ENCODE results near the gene NYAP2. TPM values are rescaled to one million over a fixed set of nuclear protein-coding genes. Genes with fewer than 3 reads are reported as not detected.

Gene NYAP2
- total RNA-seq, 1 donor from 2014 or later: not detected

DNA sequence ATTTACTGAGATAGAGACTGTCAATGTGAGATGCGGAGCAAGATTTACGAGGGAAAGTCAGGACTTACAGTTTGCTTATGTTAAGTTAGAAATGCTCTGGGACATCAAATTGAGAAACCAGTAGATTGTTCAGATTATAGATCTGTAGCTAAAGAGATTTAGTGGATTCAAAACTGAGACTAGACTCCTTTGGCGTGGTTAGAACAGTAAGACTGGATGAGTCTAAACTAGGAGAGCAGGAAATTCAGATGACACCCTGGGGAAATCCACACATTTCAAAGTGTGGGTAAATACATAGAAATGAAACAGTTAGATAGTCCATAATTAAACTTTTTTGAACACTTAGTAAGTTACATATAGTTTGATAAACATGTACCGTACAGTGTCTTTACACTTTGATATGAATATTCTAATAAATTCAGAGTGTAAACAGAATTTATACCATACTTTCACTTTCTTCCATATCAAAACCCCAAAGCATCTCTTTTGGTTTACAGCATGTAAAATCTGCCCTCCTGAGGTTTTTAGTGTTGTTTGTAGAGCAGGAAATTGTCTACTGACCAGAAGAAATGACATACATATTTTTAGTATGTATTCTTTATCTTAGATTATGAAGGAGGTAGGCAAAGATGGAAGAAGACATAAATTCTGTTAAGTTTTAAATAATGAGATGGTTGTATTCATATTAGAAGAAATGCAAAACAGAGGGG is 231.5 kb downstream of the NYAP2 start:
- no peak for DNase-seq (ENCODE audit: low read depth)

DNA sequence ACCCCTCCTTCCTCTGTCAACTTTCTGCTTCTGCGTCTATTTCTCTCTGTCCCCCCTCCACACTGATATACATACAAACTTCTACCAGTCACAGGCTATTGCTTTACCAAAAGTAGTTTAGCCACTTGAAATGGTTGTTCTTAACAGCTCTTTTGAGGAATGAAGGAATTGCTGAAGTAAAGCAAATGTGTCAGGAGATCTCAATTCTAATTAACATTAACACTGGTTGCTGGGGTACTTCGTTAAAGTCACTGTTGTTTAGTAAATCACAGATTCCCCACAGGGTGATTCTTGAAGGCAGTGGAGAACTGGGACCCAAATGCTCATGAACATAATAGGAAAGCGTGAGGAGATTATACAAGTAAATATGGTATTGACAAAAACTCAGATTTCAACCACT is 232.8 kb downstream of the NYAP2 start:
- no peak for DNase-seq (ENCODE audit: low read depth)

DNA sequence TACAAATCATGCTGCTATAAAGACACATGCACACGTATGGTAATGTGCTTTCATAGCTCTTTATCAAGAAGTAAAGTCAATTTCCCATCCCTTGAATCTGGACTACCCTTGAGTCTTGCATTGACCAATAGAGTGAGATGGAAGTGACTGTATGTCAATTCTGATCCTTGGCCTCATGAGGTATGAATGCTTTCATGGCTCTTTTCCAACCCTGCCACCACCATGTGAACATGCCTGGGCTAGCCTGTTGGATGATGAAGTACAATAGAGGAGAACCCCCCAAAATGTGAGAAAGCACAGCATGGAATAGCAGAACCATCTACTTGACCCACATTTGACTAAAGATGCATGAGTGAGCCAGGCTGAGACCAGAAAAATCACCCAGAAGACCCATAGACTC is 237.0 kb downstream of the NYAP2 start:
- DNase-seq (ENCODE audit: low read depth): no peak

DNA sequence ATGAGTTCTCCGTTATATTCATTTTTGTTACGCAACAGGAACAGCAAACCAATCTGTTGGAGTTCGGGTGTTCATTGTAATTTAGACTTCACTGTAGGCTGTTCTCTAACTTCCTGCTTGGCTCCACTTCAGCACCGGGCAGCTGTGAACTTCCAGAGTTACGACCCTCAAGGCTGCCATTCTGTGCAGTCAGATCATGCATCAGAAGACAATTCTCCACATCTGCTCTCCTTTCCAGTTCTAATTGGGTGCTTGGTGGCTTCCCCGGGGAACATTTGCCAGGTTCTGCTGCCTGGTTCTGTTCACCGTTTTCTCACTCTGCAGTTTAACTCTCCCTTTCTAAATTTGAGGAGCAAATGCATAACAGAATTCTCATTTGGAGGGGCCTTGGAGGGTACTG is 237.7 kb downstream of the NYAP2 start:
- no peak for DNase-seq (ENCODE audit: low read depth)

DNA sequence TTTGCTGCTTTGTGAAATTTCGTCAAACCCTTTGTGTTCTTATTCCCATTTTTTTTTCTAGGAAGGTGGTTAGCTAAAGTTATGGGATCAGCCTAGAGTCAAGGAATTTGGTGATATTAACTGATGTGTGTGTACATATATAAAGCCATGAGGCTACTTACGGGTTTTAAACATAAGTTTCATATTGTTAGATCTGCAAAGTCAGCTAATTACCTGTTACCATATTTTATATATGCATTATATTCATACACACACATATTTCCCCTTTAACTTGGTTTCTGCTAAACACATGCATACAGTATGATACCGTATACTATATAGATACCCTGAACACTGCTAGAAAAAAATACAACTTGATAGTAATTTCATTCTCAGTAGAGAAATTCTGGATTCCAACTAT is 241.0 kb downstream of the NYAP2 start:
- no peak for DNase-seq (ENCODE audit: low read depth)

DNA sequence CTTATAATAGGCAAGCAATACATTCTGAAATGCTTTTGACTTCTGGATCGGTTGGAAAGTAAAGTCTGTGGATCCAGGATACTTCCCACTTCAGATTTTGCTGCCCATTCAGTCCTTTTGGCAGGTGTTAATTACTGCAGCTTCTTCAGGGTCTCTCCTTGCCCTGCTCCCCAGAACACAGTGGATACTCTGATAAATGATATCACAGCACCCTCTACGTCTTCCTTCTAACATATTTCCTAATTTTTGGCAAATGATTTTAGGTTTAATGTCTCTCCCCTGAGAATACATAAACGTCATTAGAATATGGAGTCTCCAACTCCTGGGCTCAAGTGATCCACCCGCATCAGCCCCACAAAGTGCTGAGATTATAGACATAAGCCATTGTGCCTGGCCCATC is 249.8 kb downstream of the NYAP2 start:
- DNase-seq (ENCODE audit: low read depth): no peak

DNA sequence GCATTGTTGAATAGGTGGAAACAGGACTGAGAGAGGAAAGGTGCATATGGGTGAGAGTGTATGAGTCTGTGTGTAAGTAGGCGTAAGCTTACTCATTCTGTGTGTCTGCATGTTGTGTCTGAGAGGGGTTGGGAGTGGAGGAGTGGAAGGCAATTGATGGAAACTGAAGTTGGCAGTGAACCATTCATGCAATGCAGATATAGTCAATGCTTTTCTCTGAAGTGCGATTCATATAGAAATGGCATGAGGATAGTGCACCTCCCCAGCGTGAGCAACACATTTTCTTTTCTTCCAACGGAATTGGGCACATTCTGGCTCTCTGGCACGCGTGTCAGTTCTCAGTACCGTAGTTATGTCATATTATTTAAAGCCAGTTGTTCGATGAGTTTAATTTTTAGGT is 250.5 kb downstream of the NYAP2 start:
- no peak for DNase-seq (ENCODE audit: low read depth)

DNA sequence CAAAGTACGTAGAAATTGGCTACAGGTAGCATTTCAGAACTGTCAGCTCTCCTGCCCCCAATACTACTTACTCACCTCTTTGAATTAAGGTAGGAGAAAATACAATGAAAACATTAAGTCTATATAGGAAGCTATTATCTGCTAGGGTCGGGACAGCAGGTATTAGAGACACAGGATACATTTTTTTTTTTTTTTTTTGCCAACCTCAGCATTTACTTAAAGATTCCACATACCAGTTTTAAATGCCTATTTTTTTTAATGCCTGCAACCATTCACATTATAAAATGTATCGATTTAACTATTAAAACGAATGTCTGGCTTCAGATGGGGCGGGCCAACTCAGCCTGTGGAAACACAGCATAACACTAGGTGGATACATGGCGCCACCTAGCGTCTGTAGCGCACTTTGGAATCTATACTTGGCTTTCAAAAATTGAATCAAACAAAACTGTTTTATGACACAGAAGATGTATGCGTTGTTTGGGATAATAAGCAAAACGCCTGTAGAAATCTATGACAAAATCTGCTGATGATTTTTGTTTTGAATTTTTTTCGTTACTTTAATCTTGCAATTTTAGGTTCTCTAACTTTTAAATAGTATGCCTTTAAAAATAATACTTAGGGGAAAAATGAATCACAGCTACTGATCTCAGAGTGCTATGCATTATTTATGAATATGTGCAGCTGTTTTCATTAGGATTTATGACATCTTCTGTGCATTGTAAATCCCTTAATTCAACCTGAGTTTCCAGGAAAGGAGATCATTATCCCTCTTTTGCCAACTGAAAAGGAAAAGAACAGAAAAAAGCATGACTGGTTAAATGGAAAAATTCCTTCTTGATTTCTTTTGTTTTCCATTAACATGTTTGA is 261.0 kb downstream of the NYAP2 start:
- peak; percentile 28 for DNase-seq (ENCODE audit: low read depth)

DNA sequence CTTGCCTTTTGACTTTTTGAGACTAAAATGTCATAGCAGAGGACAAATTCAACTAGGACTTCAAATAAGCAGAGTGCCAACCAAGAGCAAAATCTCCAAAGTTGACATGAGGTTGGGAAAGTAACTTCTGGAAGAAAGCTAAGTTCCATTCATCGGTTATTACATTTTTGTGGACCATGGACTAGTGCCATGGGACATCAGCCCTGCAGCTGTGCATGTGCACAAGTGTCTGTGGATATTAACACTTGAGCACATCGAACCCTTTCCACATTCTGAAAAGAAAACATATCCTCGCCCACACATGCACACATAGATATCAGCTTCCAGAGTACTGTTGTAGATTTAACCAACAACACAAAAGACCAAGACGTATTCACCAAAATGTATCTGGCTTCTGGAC is 262.6 kb downstream of the NYAP2 start:
- DNase-seq (ENCODE audit: low read depth): no peak

DNA sequence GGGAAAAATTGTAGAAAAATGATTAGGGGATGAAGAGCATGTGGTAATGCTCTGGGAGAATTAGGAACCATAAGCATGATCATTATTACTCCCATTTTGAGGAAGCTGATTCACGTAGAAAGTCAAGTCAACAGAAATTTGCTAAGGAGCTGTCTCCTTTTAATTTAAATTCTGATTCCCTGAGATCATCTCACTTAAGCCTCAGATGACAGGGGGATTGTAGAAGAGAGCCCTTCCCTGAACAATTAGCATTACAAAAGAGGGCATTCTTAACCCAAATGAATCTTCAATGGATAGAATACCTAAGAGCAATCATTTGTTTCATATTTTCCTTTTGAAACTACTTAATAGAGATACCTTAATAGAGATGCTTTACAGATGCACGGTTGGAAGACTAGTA is 267.9 kb downstream of the NYAP2 start:
- no peak for DNase-seq (ENCODE audit: low read depth)

DNA sequence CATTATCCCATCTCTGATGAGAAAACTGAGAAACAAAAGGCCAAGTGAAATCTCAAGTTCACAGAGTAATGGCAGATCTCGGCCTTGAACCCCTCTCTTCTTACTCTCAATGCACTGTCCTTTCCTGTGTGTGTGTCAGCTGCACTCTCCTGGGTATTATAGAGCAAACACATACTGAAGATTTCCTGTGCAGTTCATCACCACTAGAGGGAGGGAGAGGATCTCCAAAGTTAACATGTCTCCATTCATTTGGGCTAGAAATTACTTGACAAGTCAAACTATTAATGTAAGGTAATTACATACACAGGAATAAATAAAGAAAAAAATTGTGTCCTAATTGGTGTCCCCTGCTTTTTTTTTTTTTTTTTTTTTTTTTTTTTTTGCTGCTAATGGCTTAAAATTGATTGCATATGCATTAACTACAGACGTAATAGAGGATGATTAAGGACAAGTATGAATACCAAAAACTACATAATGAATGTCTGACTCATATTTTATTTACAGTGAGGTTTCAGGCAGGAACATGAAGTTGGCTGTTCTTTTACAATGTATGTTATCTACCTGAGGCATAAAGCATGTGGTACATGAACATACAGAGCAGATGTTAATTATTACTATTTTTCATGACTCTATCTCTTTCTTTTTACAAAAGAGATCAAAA is 269.2 kb downstream of the NYAP2 start:
- DNase-seq (ENCODE audit: low read depth): peak; percentile 71

DNA sequence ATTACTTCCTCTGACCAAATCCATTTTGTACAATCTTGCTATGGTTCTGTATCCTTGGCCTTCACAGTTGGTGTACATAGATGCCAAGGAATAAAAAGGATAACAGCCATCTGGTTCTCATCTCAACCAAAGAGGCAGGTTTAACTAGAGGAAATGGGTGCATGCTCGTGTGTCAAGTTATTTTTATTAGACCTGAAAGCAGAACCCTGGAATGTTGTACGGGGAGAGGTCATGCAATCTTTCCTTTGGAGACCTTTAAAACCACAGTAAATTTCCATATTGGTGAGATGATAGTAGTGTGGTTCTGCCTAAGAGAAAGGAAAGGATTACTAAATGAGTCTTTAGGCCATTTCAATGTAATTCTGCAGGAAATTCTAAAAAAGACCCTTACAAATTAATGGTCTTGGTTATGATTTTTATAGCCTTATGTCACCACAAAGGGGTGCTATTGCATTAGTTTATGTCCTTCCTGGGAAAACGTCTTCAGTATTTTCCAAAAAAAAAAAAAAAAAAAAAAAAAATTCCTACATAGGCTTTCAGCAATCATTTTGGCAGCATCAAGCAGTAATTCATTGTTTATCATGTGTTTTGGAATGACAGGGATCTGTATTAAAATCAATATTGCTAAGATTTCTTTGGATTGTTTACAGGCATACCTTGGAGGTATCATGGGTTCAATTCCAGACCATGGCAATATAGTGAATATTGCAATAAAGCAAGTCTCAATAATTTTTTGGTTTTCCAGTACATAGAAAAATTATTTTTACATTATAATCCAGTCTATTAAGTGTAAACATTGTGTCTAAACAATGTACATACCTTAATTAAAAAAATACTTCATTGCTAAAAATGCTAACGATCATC is 270.8 kb downstream of the NYAP2 start:
- peak; percentile 60 for DNase-seq (ENCODE audit: low read depth)

DNA sequence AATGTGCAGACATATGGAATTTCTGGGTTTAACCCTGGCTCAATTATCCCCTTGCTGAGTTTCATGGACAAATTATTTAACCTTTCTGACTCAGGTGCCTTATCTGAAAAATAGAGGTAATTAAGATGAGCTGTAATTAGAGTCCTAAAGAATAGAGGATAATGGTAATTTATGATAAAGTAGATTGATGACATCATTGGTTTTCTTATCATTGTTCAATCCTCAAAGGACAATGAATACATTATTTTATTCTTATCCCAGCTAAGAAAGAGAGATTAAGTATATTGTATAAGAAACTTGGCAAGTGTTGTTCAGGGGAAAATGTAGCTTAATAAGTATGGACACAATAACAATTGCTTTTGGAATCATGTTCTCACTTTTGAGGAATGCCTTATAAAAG is 279.3 kb downstream of the NYAP2 start:
- DNase-seq (ENCODE audit: low read depth): no peak

DNA sequence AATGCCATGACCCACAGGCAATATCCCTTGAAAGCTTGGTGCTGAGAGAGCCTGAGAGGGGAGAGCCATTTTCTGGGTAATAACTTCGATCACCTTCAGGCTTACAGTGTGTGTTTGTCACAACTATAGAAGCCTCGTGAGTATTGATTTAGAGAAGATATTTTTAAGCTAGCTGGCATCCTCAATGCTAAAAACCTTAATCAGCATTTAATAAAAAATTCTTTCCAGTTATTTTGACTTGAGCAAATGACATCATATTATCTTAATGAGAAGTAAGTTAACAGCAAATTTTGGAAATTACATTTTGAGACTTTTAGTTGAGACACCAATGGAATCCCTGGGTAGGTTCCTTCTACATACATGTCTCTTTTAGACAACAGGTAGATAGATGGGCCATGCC is 283.7 kb downstream of the NYAP2 start:
- no peak for DNase-seq (ENCODE audit: low read depth)

DNA sequence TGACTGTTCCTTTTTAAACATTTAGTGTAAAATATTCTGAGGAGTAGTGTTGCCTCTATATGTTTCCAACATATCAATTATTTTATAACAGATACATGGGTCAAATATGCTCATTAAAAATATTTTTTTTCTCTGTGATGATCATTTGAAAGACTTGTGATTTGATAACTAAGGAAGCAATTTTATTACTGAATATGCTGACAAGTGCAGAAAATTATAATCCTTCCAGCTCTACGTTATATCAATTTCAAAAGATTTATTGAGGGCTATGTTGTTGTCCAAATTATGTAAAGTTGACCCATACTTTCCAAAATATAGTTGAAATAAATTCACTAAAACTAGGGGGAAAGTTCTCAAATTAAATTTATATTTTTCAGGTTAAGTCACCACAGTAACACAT is 290.6 kb downstream of the NYAP2 start:
- DNase-seq (ENCODE audit: low read depth): no peak

DNA sequence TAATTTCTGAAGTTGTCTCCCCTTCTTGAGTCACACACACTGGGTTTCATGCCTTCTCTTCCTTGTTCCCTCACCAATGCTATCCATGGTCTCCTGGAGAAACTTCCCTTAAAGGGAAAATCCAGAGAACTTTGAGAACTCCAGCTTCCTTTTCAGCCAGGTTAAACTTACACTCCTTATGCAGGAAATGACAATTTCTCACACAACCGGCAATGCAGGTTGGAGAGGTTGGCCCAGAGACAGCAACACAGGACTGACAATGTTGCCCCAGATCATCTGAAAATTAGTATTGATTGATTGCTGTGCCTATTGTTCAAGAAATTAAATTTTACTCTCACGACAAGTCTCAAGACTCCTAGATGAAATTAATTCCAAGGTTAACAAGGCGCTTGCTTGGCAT is 292.2 kb downstream of the NYAP2 start:
- no peak for DNase-seq (ENCODE audit: low read depth)

DNA sequence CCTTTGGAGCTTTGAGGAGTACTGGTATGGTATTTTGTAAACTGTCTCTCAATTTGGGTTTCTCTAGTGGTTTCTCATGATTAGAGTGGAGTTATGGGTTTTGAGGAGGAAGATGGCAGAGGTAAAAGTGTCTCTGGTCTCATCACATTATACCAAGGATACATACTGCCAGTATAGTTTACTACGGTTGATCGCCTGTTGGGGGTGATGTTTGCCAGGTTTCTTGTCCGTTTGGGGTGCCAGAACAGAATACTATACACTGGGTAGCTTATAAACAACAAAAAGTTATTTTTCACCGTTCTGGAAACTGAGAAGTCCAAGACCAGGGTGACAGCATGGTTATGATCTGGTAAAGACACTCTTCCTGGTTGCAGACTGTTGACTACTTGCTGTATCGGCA is 293.7 kb downstream of the NYAP2 start:
- no peak for DNase-seq (ENCODE audit: low read depth)

DNA sequence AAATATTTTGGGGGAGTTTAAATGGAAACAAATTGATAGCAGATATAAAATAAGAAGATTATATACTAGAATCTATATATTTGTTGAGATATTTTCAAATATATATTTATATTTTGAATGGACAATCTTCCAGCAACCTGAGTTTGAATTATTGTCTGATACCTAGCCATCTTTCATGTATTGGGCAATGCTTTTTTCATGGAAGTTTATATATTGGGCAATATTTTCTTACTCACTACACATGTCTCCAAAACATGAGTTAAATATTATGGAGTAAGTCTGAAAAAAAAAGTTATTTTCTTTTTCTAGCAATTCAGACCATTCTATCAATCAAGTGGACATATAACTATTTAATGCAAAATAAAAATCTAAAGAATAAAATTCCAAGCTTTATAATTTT is 295.2 kb downstream of the NYAP2 start:
- no peak for DNase-seq (ENCODE audit: low read depth)

DNA sequence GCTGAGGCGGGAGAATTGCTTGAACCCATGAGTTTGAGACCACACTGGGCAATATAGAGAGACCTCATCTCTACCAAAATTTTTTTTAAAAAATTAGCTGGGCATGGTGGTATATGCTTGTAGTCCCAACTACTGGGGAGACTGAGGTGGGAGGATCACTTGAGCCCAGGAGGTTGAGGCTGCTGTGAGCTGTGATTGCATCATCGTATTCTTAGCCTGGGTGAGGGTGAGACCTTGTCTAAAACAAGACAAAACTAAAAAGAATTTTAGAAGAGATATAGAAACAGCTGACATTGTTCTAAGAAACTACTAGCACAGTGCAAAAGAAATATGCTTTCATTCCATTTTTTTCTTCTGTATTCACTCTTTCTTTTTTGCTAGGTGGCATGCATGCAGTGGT is 298.4 kb downstream of the NYAP2 start:
- DNase-seq (ENCODE audit: low read depth): no peak
